ENCODE results near the gene CPHXL2.

The CPHXL2 gene

DNA sequence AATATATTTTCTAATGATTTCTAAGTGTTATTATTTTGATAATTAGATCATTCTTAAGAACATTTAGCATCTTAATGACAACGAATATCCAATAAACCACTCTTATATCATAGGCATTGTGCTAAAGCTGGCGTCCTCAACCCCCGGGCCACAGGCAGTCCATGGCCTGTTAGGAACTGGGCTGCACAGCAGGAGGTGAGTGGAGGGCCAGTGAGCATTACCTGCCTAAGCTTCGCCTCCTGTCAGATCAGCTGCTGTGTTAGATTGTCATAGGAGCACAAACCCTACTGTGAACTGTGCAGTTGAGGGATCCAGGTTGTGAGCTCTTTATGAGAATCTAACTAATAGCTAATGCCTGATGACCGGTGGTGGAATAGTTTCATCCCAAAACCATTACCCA lies 20.8 kb upstream of the CPHXL2 start:
- 93% methylated on average over 4 of the region's 5 CpGs for WGBS
- Histone ChIP-seq H3K4me1 (ENCODE audit: control insufficient read depth, insufficient read depth, low read depth, low read length) (no peaks in the 10 kb centered on the region), H3K79me1 (replicated peaks; ENCODE audit: low read length, poor library complexity, severe bottlenecking) (no peaks in the 10 kb centered on the region), H3K23ac (ENCODE audit: low read length in 2 of 2) (no peak overlapping the region), H4K91ac (ENCODE audit: low read length) (no peak overlapping the region), H3K27ac (ENCODE audit: low read length, poor library complexity, severe bottlenecking) (no peak overlapping the region), H3K9me3 (ENCODE audit: control insufficient read depth, low read length) (no peaks in the 10 kb centered on the region), H3K18ac (ENCODE audit: low read depth in 1 of 2, low read length in 2 of 2) (no peak overlapping the region), H2AFZ (ENCODE audit: low read depth, low read length) (no peak overlapping the region), H3K4ac (ENCODE audit: low read depth in 1 of 2, low read length in 2 of 2) (no peak overlapping the region), H2BK15ac (ENCODE audit: low read depth, poor library complexity, severe bottlenecking) (no peak overlapping the region), H3K9ac (ENCODE audit: low read length) (no peak overlapping the region), H3K14ac (ENCODE audit: low read length in 2 of 2) (no peak overlapping the region), H2BK120ac (ENCODE audit: low read depth, low read length) (no peak overlapping the region), H3K27me3 (ENCODE audit: control insufficient read depth in 1 of 2, insufficient read depth in 1 of 2, low read length in 2 of 2) (no peaks in the 10 kb centered on the region), H2BK12ac (ENCODE audit: low read length in 2 of 2) (no peak overlapping the region), H3K36me3 (ENCODE audit: control insufficient read depth in 1 of 2, insufficient read depth in 2 of 2, low read depth in 1 of 2, low read length in 2 of 2) (no peaks in the 10 kb centered on the region), H2AK5ac (ENCODE audit: low read length, severe bottlenecking) (no peak overlapping the region), H3K4me2 (ENCODE audit: low read length, poor library complexity, severe bottlenecking) (no peak overlapping the region), H4K8ac (ENCODE audit: low read length) (no peak overlapping the region), H2BK5ac (ENCODE audit: low read depth, low read length, poor library complexity, severe bottlenecking) (no peak overlapping the region), H3K4me3 (ENCODE audit: insufficient read depth in 1 of 2, low read depth in 1 of 2, low read length in 2 of 2) (no peak overlapping the region)
- no peak for DNase-seq

DNA sequence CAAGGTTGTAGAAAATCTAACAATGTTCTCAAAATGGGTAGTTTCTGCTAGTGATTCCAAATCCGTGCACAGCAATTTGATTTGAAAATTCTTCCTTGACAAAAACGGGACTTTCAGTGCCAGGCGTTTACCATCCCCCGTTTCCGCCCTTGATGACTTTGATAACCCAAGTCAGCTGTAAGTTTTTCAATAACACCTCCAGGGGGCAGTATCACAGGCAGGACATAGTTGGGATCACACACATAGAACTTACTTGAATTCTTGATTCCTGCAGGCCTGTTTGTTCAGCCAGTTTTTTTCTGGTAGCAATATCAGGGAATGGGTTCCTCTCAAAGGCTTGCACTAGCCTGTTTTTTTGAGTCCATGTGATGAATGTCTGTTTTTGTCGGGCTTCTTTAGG lies 18.9 kb upstream of the CPHXL2 start:
- no peak overlapping the region for H2BK120ac ChIP-seq (ENCODE audit: low read depth, low read length)
- H3K27me3 ChIP-seq (ENCODE audit: control insufficient read depth in 1 of 2, insufficient read depth in 1 of 2, low read length in 2 of 2), result no peaks in the 10 kb centered on the region
- H3K4me2 ChIP-seq (ENCODE audit: low read length, poor library complexity, severe bottlenecking), result no peak overlapping the region
- no peak overlapping the region for H2BK12ac ChIP-seq (ENCODE audit: low read length in 2 of 2)
- no peak overlapping the region for H3K4ac ChIP-seq (ENCODE audit: low read depth in 1 of 2, low read length in 2 of 2)
- H3K23ac ChIP-seq (ENCODE audit: low read length in 2 of 2), result no peak overlapping the region
- WGBS, result 85% methylated on average over 5 of the region's 6 CpGs
- no peak overlapping the region for H2AK5ac ChIP-seq (ENCODE audit: low read length, severe bottlenecking)
- no peaks in the 10 kb centered on the region for H3K9me3 ChIP-seq (ENCODE audit: control insufficient read depth, low read length)
- no peaks in the 10 kb centered on the region for H3K79me1 ChIP-seq (replicated peaks; ENCODE audit: low read length, poor library complexity, severe bottlenecking)
- H4K91ac ChIP-seq (ENCODE audit: low read length), result no peak overlapping the region
- H4K8ac ChIP-seq (ENCODE audit: low read length), result no peak overlapping the region
- no peaks in the 10 kb centered on the region for H3K36me3 ChIP-seq (ENCODE audit: control insufficient read depth in 1 of 2, insufficient read depth in 2 of 2, low read depth in 1 of 2, low read length in 2 of 2)
- H2BK15ac ChIP-seq (ENCODE audit: low read depth, poor library complexity, severe bottlenecking), result no peak overlapping the region
- H3K27ac ChIP-seq (ENCODE audit: low read length, poor library complexity, severe bottlenecking), result no peak overlapping the region
- no peak overlapping the region for H2BK5ac ChIP-seq (ENCODE audit: low read depth, low read length, poor library complexity, severe bottlenecking)
- H2AFZ ChIP-seq (ENCODE audit: low read depth, low read length), result no peak overlapping the region
- no peak for DNase-seq
- H3K14ac ChIP-seq (ENCODE audit: low read length in 2 of 2), result no peak overlapping the region
- H3K18ac ChIP-seq (ENCODE audit: low read depth in 1 of 2, low read length in 2 of 2), result no peak overlapping the region
- H3K4me1 ChIP-seq (ENCODE audit: control insufficient read depth, insufficient read depth, low read depth, low read length), result no peaks in the 10 kb centered on the region
- H3K4me3 ChIP-seq (ENCODE audit: insufficient read depth in 1 of 2, low read depth in 1 of 2, low read length in 2 of 2), result no peak overlapping the region
- no peak overlapping the region for H3K9ac ChIP-seq (ENCODE audit: low read length)

DNA sequence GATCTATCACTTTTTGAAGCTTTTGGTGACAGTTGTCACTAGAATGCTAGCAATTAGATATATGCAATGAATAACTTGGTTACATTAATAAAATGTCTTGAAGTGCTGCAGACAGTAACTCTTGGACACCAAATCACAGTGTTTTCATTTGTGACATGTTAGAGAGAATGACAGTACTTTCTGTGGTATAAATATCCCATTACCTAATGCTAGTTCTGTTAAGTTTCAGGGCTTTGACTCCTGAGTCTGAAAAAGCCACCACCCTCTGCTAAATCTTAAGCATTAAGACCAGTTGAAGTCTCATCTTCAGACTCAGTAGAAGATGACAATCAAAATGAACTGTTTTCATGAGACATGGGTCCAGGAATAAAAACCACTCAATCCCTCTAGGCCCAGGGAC lies 10.6 kb upstream of the CPHXL2 start:
- Histone ChIP-seq H3K79me1 (replicated peaks; ENCODE audit: low read length, poor library complexity, severe bottlenecking) (no peaks in the 10 kb centered on the region), H4K8ac (ENCODE audit: low read length) (no peak overlapping the region), H3K18ac (ENCODE audit: low read depth in 1 of 2, low read length in 2 of 2) (no peak overlapping the region), H3K27ac (ENCODE audit: low read length, poor library complexity, severe bottlenecking) (no peak overlapping the region), H3K9ac (ENCODE audit: low read length) (no peak overlapping the region), H2BK15ac (ENCODE audit: low read depth, poor library complexity, severe bottlenecking) (no peak overlapping the region), H2AK5ac (ENCODE audit: low read length, severe bottlenecking) (no peak overlapping the region), H3K4me2 (ENCODE audit: low read length, poor library complexity, severe bottlenecking) (no peak overlapping the region), H3K4me3 (ENCODE audit: insufficient read depth in 1 of 2, low read depth in 1 of 2, low read length in 2 of 2) (no peak overlapping the region), H2AFZ (ENCODE audit: low read depth, low read length) (no peak overlapping the region), H2BK120ac (ENCODE audit: low read depth, low read length) (no peak overlapping the region), H3K36me3 (ENCODE audit: control insufficient read depth in 1 of 2, insufficient read depth in 2 of 2, low read depth in 1 of 2, low read length in 2 of 2) (no peaks in the 10 kb centered on the region), H2BK5ac (ENCODE audit: low read depth, low read length, poor library complexity, severe bottlenecking) (no peak overlapping the region), H3K23ac (ENCODE audit: low read length in 2 of 2) (no peak overlapping the region), H3K4ac (ENCODE audit: low read depth in 1 of 2, low read length in 2 of 2) (no peak overlapping the region), H4K91ac (ENCODE audit: low read length) (no peak overlapping the region), H3K14ac (ENCODE audit: low read length in 2 of 2) (no peak overlapping the region), H2BK12ac (ENCODE audit: low read length in 2 of 2) (no peak overlapping the region), H3K4me1 (ENCODE audit: control insufficient read depth, insufficient read depth, low read depth, low read length) (no peaks in the 10 kb centered on the region), H3K9me3 (ENCODE audit: control insufficient read depth, low read length) (peaks cover 10% of the 10 kb centered on the region), H3K27me3 (ENCODE audit: control insufficient read depth in 1 of 2, insufficient read depth in 1 of 2, low read length in 2 of 2) (no peaks in the 10 kb centered on the region)
- no peak for DNase-seq

DNA sequence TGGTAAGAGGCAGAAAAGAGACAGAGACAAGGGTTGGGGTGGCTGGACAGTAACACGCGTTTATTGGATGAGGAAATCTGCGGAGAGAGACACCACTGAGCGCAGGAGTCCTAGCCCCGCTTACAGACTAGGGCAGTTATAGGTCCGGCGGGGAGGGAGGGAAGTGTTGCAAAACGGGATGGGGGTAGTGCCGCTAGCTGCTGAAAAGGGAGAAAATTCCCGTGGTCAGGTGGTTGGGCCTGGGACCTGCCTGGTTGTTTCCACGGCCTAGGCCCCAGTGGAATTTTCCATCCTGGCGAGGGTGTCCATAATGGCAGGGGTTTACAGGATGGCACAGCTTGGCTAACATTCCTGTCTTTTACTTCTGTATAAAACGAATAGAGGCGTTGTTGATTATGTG lies 5.5 kb upstream of the CPHXL2 start:
- Histone ChIP-seq H3K4ac (ENCODE audit: low read depth in 1 of 2, low read length in 2 of 2) (no peak overlapping the region), H3K23ac (ENCODE audit: low read length in 2 of 2) (no peak overlapping the region), H4K91ac (ENCODE audit: low read length) (no peak overlapping the region), H3K79me1 (replicated peaks; ENCODE audit: low read length, poor library complexity, severe bottlenecking) (no peaks in the 10 kb centered on the region), H4K8ac (ENCODE audit: low read length) (no peak overlapping the region), H3K27ac (ENCODE audit: low read length, poor library complexity, severe bottlenecking) (no peak overlapping the region), H3K36me3 (ENCODE audit: control insufficient read depth in 1 of 2, insufficient read depth in 2 of 2, low read depth in 1 of 2, low read length in 2 of 2) (no peaks in the 10 kb centered on the region), H3K14ac (ENCODE audit: low read length in 2 of 2) (no peak overlapping the region), H3K4me1 (ENCODE audit: control insufficient read depth, insufficient read depth, low read depth, low read length) (no peaks in the 10 kb centered on the region), H3K27me3 (ENCODE audit: control insufficient read depth in 1 of 2, insufficient read depth in 1 of 2, low read length in 2 of 2) (no peaks in the 10 kb centered on the region), H2BK15ac (ENCODE audit: low read depth, poor library complexity, severe bottlenecking) (no peak overlapping the region), H3K9ac (ENCODE audit: low read length) (no peak overlapping the region), H3K4me3 (ENCODE audit: insufficient read depth in 1 of 2, low read depth in 1 of 2, low read length in 2 of 2) (no peak overlapping the region), H2AK5ac (ENCODE audit: low read length, severe bottlenecking) (no peak overlapping the region), H2BK5ac (ENCODE audit: low read depth, low read length, poor library complexity, severe bottlenecking) (no peak overlapping the region), H3K4me2 (ENCODE audit: low read length, poor library complexity, severe bottlenecking) (no peak overlapping the region), H2BK120ac (ENCODE audit: low read depth, low read length) (no peak overlapping the region), H3K18ac (ENCODE audit: low read depth in 1 of 2, low read length in 2 of 2) (no peak overlapping the region), H3K9me3 (ENCODE audit: control insufficient read depth, low read length) (peaks cover 10% of the 10 kb centered on the region), H2AFZ (ENCODE audit: low read depth, low read length) (no peak overlapping the region), H2BK12ac (ENCODE audit: low read length in 2 of 2) (no peak overlapping the region)
- WGBS, result 94% methylated on average over 14 of the region's 14 CpGs
- DNase-seq, result no peak

All from mesenchymal stem cell (in vitro differentiated cells and primary cell).